Ectodermal cell (in vitro differentiated cells): ENCODE data around the gene DNPH1.
A peak's percentile ranks its signal among the peaks of the same experiment; 100 is the strongest.

Experiments used
- H3K27ac ChIP-seq: 2 replicates; pipeline ENCODE4 v1.7.0; 2013; ENCODE audit warnings: mild to moderate bottlenecking, low read depth, low read length; ENCODE audit not compliant: insufficient read depth, poor library complexity, severe bottlenecking
- H3K27me3 ChIP-seq: 2 replicates; pipeline ENCODE4 v1.7.0; 2013; ENCODE audit warnings: mild to moderate bottlenecking, low read length; ENCODE audit not compliant: insufficient read depth, control insufficient read depth, poor library complexity, severe bottlenecking
- H3K36me3 ChIP-seq: one replicate; pipeline ENCODE4 v1.7.0; 2013; ENCODE audit warnings: low read length; ENCODE audit not compliant: control insufficient read depth, insufficient read depth
- H3K4me1 ChIP-seq: one replicate; pipeline ENCODE4 v1.7.0; 2013; ENCODE audit warnings: low read length; ENCODE audit not compliant: control insufficient read depth, insufficient read depth
- H3K4me3 ChIP-seq: 2 replicates; pipeline ENCODE4 v1.7.0; 2013; ENCODE audit warnings: low read depth, low read length, control low read depth; ENCODE audit not compliant: insufficient read depth
- H3K9me3 ChIP-seq: 2 replicates; pipeline ENCODE4 v1.7.0; 2013; ENCODE audit warnings: mild to moderate bottlenecking, low read length, moderate library complexity; ENCODE audit not compliant: control insufficient read depth
- WGBS, 2 experiments: methylation state at CpG; one replicate each; pipeline ENCODE4 v1.1.7; 2013; ENCODE audit warnings: missing lambda C conversion rate in 2 of 2; 5-methylcytosine and 5-hydroxymethylcytosine counted together

DNPH1 gene

DNA sequence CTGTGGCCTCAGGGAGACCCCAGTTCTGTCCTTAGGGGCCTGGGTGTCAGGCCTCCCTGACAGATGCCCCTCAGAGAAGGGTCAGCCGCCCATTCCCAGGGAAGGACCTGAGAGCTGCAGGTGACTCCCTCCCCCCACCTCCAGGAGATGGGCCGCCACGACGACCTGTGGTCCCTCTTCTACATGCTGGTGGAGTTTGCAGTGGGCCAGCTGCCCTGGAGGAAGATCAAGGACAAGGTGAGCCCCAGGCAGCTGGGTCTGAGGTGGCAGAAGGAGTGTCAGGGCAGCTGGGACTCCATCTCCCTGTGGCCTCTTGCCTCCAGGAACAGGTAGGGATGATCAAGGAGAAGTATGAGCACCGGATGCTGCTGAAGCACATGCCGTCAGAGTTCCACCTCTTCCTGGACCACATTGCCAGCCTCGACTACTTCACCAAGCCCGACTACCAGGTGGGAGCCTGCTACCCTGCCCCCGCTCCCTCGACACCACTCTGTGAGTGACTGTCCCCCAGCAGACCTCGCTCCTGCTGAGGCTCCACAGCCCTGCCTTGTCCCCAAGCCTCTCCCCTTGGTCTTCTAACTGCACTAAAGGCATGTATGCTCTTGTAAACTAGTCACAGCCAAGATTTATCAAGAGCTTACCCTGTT lies 26.2 kb upstream of the DNPH1 start:
- WGBS, 2 experiments: 86 to 87% methylated on average over 11 of the region's 11 CpGs
- Histone ChIP-seq H3K4me1 (peaks cover 11% of the 10 kb centered on the region), H3K27ac (no peak overlapping the region), H3K4me3 (no peak overlapping the region), H3K27me3 (no peaks in the 10 kb centered on the region), H3K36me3 (no peaks in the 10 kb centered on the region), H3K9me3 (no peaks in the 10 kb centered on the region)

DNA sequence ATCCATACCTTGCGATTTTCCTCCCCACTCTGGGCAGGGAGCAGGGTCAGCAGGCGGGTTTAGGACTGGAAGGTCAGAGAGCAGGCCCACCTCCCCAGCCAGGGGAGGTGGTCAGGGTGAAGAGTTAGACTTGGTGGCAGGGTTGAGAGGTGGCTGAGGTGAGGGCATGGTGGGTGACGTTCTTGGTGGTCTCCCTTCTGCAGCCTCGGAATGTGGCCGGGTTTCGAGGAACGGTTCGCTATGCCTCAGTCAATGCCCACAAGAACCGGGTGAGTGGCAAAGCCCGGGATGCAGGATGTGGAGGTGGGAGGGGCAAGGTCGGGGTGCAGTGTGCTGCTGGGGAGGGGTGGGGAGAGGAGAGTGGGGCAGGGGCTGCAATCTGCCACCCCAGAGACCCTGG lies 25.6 kb upstream of the DNPH1 start:
- peaks cover 11% of the 10 kb centered on the region for H3K4me1 ChIP-seq
- no peaks in the 10 kb centered on the region for H3K27me3 ChIP-seq
- no peaks in the 10 kb centered on the region for H3K36me3 ChIP-seq
- H3K27ac ChIP-seq: no peak overlapping the region
- H3K4me3 ChIP-seq: no peak overlapping the region
- no peaks in the 10 kb centered on the region for H3K9me3 ChIP-seq
- 91 to 92% methylated on average over 11 of the region's 11 CpGs for WGBS, 2 experiments

- no peaks in the 10 kb centered on the region for H3K36me3 ChIP-seq
- H3K4me3 ChIP-seq: no peak overlapping the region
- 90 to 93% methylated on average over 15 of the region's 15 CpGs for WGBS, 2 experiments
- H3K4me1 ChIP-seq: peaks cover 11% of the 10 kb centered on the region
- no peaks in the 10 kb centered on the region for H3K9me3 ChIP-seq
- no peak overlapping the region for H3K27ac ChIP-seq
- no peaks in the 10 kb centered on the region for H3K27me3 ChIP-seq
Observed at GRCh38 chr6:43254138-43254817, 25.0 kb upstream of the DNPH1 start.

GRCh38 chr6:43253401-43253800 lies 24.1 kb upstream of the DNPH1 start:
- Histone ChIP-seq H3K36me3 (no peaks in the 10 kb centered on the region), H3K27me3 (no peaks in the 10 kb centered on the region), H3K4me1 (peaks cover 11% of the 10 kb centered on the region), H3K27ac (no peak overlapping the region), H3K9me3 (no peaks in the 10 kb centered on the region), H3K4me3 (no peak overlapping the region)
- WGBS, 2 experiments: 94 to 95% methylated on average over 11 of the region's 11 CpGs

DNA sequence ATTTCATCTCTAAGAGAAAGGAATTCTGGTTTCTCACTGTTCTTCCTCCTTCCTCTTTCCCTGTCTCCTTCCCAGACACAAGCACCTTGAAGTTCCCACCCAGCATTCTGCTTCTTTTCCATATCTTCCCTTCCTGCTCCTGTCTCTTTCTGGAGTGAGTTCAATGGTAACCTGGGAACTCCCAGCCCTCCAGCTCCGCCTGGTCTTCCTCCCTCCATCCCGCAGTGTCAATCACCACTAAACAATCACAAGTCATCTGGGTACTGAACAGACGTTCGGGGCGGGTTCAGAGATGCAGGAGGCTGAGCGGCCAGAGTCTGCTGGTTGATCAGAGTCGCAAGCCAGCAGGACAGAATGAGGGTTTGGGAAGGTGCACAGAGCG lies 21.7 kb upstream of the DNPH1 start:
- WGBS, 2 experiments: 48 to 53% methylated on average over 8 of the region's 8 CpGs
- Histone ChIP-seq H3K4me3 (no peak overlapping the region), H3K27ac (no peak overlapping the region), H3K4me1 (peaks cover 21% of the 10 kb centered on the region), H3K27me3 (peaks cover 12% of the 10 kb centered on the region), H3K9me3 (no peaks in the 10 kb centered on the region), H3K36me3 (no peaks in the 10 kb centered on the region)

- Histone ChIP-seq H3K4me1 (peaks cover 21% of the 10 kb centered on the region), H3K9me3 (no peaks in the 10 kb centered on the region), H3K4me3 (no peak overlapping the region), H3K36me3 (no peaks in the 10 kb centered on the region), H3K27me3 (peaks cover 34% of the 10 kb centered on the region), H3K27ac (no peak overlapping the region)
Observed at GRCh38 chr6:43248791-43249190, 19.5 kb upstream of the DNPH1 start.

GRCh38 chr6:43248101-43248500 lies 18.8 kb upstream of the DNPH1 start:
- Histone ChIP-seq H3K4me1 (peaks cover 21% of the 10 kb centered on the region), H3K36me3 (no peaks in the 10 kb centered on the region), H3K4me3 (peak overlapping the region; percentile 53), H3K9me3 (no peaks in the 10 kb centered on the region), H3K27me3 (peaks cover 41% of the 10 kb centered on the region), H3K27ac (no peak overlapping the region)
- WGBS, 2 experiments: 66 to 84% methylated on average over 2 to 3 of the region's 3 CpGs

DNA sequence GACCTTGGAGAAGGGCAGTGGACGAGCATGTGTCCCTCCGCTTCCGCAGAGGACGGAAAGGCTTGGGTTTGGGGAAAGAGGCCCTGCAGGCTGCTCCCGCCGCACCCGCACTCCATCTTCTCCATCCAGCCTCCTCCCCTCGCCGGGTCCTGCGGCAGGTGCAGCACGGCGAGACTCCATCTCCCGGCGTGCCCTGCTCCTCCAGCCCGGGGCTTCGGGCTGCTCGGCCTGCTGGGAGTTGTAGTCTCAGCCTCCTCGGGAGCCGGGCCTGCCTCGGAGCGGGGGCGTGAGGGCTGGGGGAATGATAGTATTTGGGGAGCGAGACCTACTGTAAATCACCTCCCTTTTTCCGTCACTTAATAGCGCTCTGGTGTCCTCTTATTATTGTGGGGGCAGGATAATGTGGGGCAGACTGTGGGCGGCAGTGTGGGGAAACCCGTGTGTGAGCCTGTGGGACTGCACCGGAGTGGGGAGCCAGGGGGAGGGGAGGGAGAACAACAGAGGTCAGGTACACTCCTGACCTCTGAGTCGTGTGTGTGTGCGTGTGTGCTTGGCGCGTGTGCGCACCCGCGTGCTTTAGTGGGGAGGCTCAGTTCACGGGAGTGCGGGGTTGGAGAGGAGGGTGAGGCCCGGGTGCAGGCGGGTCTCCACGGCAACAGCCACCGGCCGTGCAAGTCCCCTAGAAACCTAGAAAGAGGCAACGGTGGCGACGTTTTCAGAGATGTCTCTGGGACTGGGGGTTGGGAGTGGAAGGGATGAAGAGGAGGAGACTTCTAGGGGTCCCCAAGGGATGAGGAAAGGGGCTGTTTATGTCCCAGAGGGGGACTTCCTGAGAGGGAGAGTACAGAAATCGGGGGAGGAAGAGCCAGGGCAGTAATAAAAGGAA lies 18.1 kb upstream of the DNPH1 start:
- Histone ChIP-seq H3K4me1 (peaks cover 21% of the 10 kb centered on the region), H3K4me3 (peak overlapping the region; percentile 53), H3K9me3 (no peaks in the 10 kb centered on the region), H3K27me3 (peaks cover 48% of the 10 kb centered on the region), H3K36me3 (no peaks in the 10 kb centered on the region), H3K27ac (peak overlapping the region; percentile 67)
- WGBS, 2 experiments: 2% methylated on average over 46 of the region's 46 CpGs

- Histone ChIP-seq H3K27me3 (peaks cover 57% of the 10 kb centered on the region), H3K9me3 (no peaks in the 10 kb centered on the region), H3K36me3 (no peaks in the 10 kb centered on the region), H3K27ac (peak overlapping the region; percentile 67), H3K4me3 (peak overlapping the region; percentile 53), H3K4me1 (peaks cover 19% of the 10 kb centered on the region)
- WGBS, 2 experiments: 4% methylated on average over 27 of the region's 27 CpGs
Observed at GRCh38 chr6:43246301-43247113, 17.2 kb upstream of the DNPH1 start.
